Neural cell (in vitro differentiated cells): ENCODE results near the gene RPS6KA2. TPM values are rescaled to one million over a fixed set of nuclear protein-coding genes. Genes with fewer than 3 reads are reported as not detected.

ENCODE experiments used
- H2AFZ ChIP-seq: fragments of 200-600, 300-800 bp; sonication (generic), shearing (Covaris generic); 2 replicates; pipeline ENCODE4 v1.6.0; 2014; ENCODE audit warnings: low read depth, mild to moderate bottlenecking, antibody characterized with exemption, low read length, moderate library complexity
- H3F3A ChIP-seq: fragments of 200-600 bp; shearing (Covaris generic); 2 replicates; pipeline ENCODE4 v1.6.1; 2016; ENCODE audit warnings: mild to moderate bottlenecking, moderate library complexity, mixed read lengths, antibody characterized with exemption, low read length; ENCODE audit not compliant: insufficient read depth, poor library complexity, severe bottlenecking
- H3K27ac ChIP-seq: fragments of 200-600, 300-800 bp; sonication (generic), shearing (Covaris generic); 2 replicates; pipeline ENCODE4 v1.5.1; 2014; ENCODE audit warnings: mild to moderate bottlenecking, low read length, moderate library complexity
- H3K27me3 ChIP-seq: fragments of 300-800, 200-600 bp; sonication (generic), shearing (Covaris generic); 2 replicates; pipeline ENCODE4 v1.6.0; 2014; ENCODE audit warnings: mild to moderate bottlenecking, low read depth, low read length, moderate library complexity; ENCODE audit not compliant: insufficient read depth
- H3K36me3 ChIP-seq: fragments of 300-800, 200-600 bp; sonication (generic), shearing (Covaris generic); 2 replicates; pipeline ENCODE4 v1.5.1; 2014; ENCODE audit warnings: mild to moderate bottlenecking, antibody characterized with exemption, low read length, moderate library complexity; ENCODE audit not compliant: insufficient read depth
- H3K4me2 ChIP-seq: fragments of 300-800, 200-600 bp; sonication (generic), shearing (Covaris generic); 2 replicates; pipeline ENCODE4 v1.6.0; 2014; ENCODE audit warnings: mild to moderate bottlenecking, low read length
- H3K4me3 ChIP-seq: fragments of 300-800, 200-600 bp; sonication (generic), shearing (Covaris generic); 2 replicates; pipeline ENCODE4 v1.5.1; 2014; ENCODE audit warnings: mild to moderate bottlenecking, low read length, moderate library complexity
- H3K79me2 ChIP-seq: fragments of 200-600 bp; shearing (Covaris generic); replicated peaks from 2 replicates; pipeline ENCODE4 v1.6.0; 2014; ENCODE audit warnings: mild to moderate bottlenecking, low read length, moderate library complexity; ENCODE audit not compliant: insufficient read depth
- H3K9ac ChIP-seq: fragments of 300-800, 200-600 bp; sonication (generic), shearing (Covaris generic); 2 replicates; pipeline ENCODE4 v1.6.1; 2016; ENCODE audit warnings: mild to moderate bottlenecking, low read length, mixed read lengths
- H3K9me2 ChIP-seq: fragments of 200-600 bp; shearing (Covaris generic); 2 replicates; pipeline ENCODE4 v1.6.1; 2016; ENCODE audit warnings: mild to moderate bottlenecking, low read length, mixed read lengths; ENCODE audit not compliant: insufficient read depth
- H3K9me3 ChIP-seq: fragments of 200-600, 300-800 bp; sonication (generic), shearing (Covaris generic); 2 replicates; pipeline ENCODE4 v1.6.1; 2016; ENCODE audit warnings: mild to moderate bottlenecking, mixed run types, low read length, moderate library complexity, mixed read lengths
- H4K20me1 ChIP-seq: fragments of 200-600 bp; shearing (Covaris generic); 2 replicates; pipeline ENCODE4 v1.6.1; 2016; ENCODE audit warnings: mild to moderate bottlenecking, mixed run types; ENCODE audit not compliant: insufficient read depth
- CTCF ChIP-seq: fragments of 450-650 bp; IDR thresholded peaks from 2 replicates; pipeline ENCODE4 v1.5.1; 2014; ENCODE audit warnings: antibody characterized with exemption, mild to moderate bottlenecking, moderate library complexity; ENCODE audit not compliant: poor library complexity, severe bottlenecking
- EP300 ChIP-seq: fragments of 450-650 bp; conservative IDR thresholded peaks from 2 replicates; pipeline ENCODE4 v1.6.1; 2014; ENCODE audit warnings: antibody characterized with exemption, mild to moderate bottlenecking, moderate library complexity; ENCODE audit not compliant: poor library complexity, severe bottlenecking
- EZH2 ChIP-seq: fragments of 200-600, 300-800 bp; shearing (Covaris generic), sonication (generic); IDR thresholded peaks from 2 replicates; pipeline ENCODE4 v1.6.1; 2014; ENCODE audit warnings: antibody characterized with exemption, low read length, borderline replicate concordance, mild to moderate bottlenecking; ENCODE audit not compliant: insufficient read depth, poor library complexity, severe bottlenecking
- MXI1 ChIP-seq: fragments of 450-650 bp; conservative IDR thresholded peaks from 2 replicates; pipeline ENCODE4 v1.6.1; 2014; ENCODE audit warnings: antibody characterized with exemption, mild to moderate bottlenecking; ENCODE audit not compliant: poor library complexity, severe bottlenecking
- POLR2AphosphoS5 ChIP-seq: IDR thresholded peaks from 2 replicates; pipeline ENCODE4 v1.6.1; 2012
- RAD21 ChIP-seq: fragments of 450-650 bp; conservative IDR thresholded peaks from 2 replicates; pipeline ENCODE4 v1.6.1; 2014; ENCODE audit warnings: antibody characterized with exemption, mild to moderate bottlenecking, moderate library complexity
- REST ChIP-seq: IDR thresholded peaks from 2 replicates; pipeline ENCODE4 v1.6.1; 2012; ENCODE audit warnings: borderline replicate concordance
- SMC3 ChIP-seq: fragments of 450-650 bp; conservative IDR thresholded peaks from 2 replicates; pipeline ENCODE4 v1.6.1; 2014; ENCODE audit warnings: antibody characterized with exemption, mild to moderate bottlenecking, moderate library complexity; ENCODE audit not compliant: poor library complexity
- TAF1 ChIP-seq: IDR thresholded peaks from 2 replicates; pipeline ENCODE4 v1.6.1; 2012; ENCODE audit warnings: low read depth
- polyA plus RNA-seq: library from polyadenylated mRNA; depleted of rRNA; stranded (reverse); fragments of >200 nt; gene quantifications from 2 replicates; pipeline ENCODE4 v1.2.3, GENCODE V29; 2014

Gene RPS6KA2
- polyA plus RNA-seq, 1 donor from 2014 or later: 34.3 TPM

- Histone ChIP-seq H3K9ac (no peak overlapping the region), H3K79me2 (no peaks in the 10 kb centered on the region), H3K36me3 (no peaks in the 10 kb centered on the region), H3F3A (no peaks in the 10 kb centered on the region), H3K9me3 (no peaks in the 10 kb centered on the region), H4K20me1 (no peaks in the 10 kb centered on the region), H3K4me2 (no peak overlapping the region), H3K27me3 (no peaks in the 10 kb centered on the region), H2AFZ (no peak overlapping the region), H3K9me2 (no peaks in the 10 kb centered on the region), H3K27ac (no peak overlapping the region), H3K4me3 (no peak overlapping the region)
- TF ChIP-seq SMC3 (no peak), REST (no peak), EP300 (no peak), CTCF (no peak), MXI1 (no peak), POLR2AphosphoS5 (no peak), RAD21 (no peak), TAF1 (no peak), EZH2 (no peak)
Measured at GRCh38 chr6:166584155-166584554, 42.9 kb downstream of the RPS6KA2 start.

- Histone ChIP-seq H3K9me3 (no peaks in the 10 kb centered on the region), H3F3A (no peaks in the 10 kb centered on the region), H3K4me2 (no peak overlapping the region), H3K4me3 (no peak overlapping the region), H3K36me3 (no peaks in the 10 kb centered on the region), H3K9ac (no peak overlapping the region), H3K27ac (no peak overlapping the region), H3K27me3 (no peaks in the 10 kb centered on the region), H2AFZ (no peak overlapping the region), H3K9me2 (no peaks in the 10 kb centered on the region), H3K79me2 (no peaks in the 10 kb centered on the region), H4K20me1 (no peaks in the 10 kb centered on the region)
- TF ChIP-seq EP300: no peak
- no peak for TF ChIP-seq CTCF
- no peak for TF ChIP-seq RAD21
- TF ChIP-seq SMC3: no peak
- no peak for TF ChIP-seq REST
- TF ChIP-seq EZH2: no peak
- TF ChIP-seq TAF1: no peak
Measured at GRCh38 chr6:166583230-166583965, 43.7 kb downstream of the RPS6KA2 start.
